ENCODE results near the gene PTPN14. TPM values are rescaled to one million over a fixed set of nuclear protein-coding genes. Genes with fewer than 3 reads are reported as not detected.

Gene PTPN14
- total RNA-seq, 1 experiment from 2014 or later: 76.4 TPM

DNA sequence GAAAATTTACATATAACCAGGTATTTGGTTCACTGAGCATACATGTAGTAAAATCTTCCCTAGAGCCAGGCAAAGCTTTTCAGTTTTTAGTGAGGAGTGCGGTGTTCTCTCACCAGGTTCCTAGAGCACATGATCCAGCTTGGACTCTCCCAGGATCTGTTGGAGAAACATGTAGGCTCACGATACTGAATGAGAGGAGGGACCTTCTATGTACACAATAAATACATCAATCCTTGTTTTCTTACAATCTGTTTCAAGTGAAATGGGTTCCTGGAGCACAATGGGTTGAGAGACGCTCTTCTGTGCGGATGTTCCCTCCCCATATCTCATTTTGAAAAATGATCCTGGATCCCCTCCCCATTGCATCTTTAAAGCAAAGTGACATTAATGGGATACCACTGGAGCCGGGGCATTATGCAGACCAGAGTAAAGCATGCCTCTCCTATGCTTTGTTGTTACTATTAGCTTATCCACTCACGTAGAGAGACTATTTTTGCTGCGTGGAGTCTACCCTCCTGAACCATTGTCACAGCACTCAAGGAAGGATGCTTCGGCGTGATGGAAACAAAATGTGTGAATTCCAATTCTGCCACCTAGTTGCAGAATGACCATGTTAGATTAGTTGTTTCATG, 251.1 kb downstream of the PTPN14 start:
- no peak overlapping the region for H2BK20ac ChIP-seq (ENCODE audit: low read depth, low read length, poor library complexity, severe bottlenecking)
- DNase-seq: no peak
- H3K4ac ChIP-seq (ENCODE audit: low read depth, low read length): no peak overlapping the region
- H4K91ac ChIP-seq (ENCODE audit: insufficient read length, low read depth, low read length): no peak overlapping the region
- TF ChIP-seq, protein P1, sequence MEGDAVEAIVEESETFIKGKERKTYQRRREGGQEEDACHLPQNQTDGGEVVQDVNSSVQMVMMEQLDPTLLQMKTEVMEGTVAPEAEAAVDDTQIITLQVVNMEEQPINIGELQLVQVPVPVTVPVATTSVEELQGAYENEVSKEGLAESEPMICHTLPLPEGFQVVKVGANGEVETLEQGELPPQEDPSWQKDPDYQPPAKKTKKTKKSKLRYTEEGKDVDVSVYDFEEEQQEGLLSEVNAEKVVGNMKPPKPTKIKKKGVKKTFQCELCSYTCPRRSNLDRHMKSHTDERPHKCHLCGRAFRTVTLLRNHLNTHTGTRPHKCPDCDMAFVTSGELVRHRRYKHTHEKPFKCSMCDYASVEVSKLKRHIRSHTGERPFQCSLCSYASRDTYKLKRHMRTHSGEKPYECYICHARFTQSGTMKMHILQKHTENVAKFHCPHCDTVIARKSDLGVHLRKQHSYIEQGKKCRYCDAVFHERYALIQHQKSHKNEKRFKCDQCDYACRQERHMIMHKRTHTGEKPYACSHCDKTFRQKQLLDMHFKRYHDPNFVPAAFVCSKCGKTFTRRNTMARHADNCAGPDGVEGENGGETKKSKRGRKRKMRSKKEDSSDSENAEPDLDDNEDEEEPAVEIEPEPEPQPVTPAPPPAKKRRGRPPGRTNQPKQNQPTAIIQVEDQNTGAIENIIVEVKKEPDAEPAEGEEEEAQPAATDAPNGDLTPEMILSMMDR (conservative IDR thresholded peaks at IDR 0.05): no peak
- H4K20me1 ChIP-seq (ENCODE audit: control insufficient read depth, insufficient read depth, insufficient read length): no peaks in the 10 kb centered on the region
- H3K9me3 ChIP-seq (ENCODE audit: control insufficient read depth, low read depth, low read length): no peaks in the 10 kb centered on the region
- Mint-ChIP-seq H3K27me3 (ENCODE audit: low read depth) (peaks cover 32% of the 10 kb centered on the region), H3K4me1 (peaks cover 22 to 31% of the 10 kb centered on the region in 2 experiments), H3K27ac (no peak overlapping the region), H3K36me3 (ENCODE audit: insufficient read depth in 1 of 3, low read depth in 3 of 3) (no peaks in the 10 kb centered on the region), H3K9me3 (no peaks in the 10 kb centered on the region), H3K4me3 (no peak overlapping the region)
- no peak overlapping the region for H2BK5ac ChIP-seq (ENCODE audit: insufficient read length, low read length)
- H4K5ac ChIP-seq (ENCODE audit: insufficient read length, low read depth, low read length): no peak overlapping the region
- H2BK120ac ChIP-seq (ENCODE audit: low read depth, low read length, poor library complexity, severe bottlenecking): no peak overlapping the region
- H2BK15ac ChIP-seq (ENCODE audit: low read depth, low read length): no peak overlapping the region
- H3K18ac ChIP-seq (ENCODE audit: insufficient read length, low read depth, low read length): no peak overlapping the region
- no peak overlapping the region for H3K9ac ChIP-seq (ENCODE audit: extremely low read depth, insufficient read length, low read length)
- H3K14ac ChIP-seq (ENCODE audit: insufficient read depth, low read length): no peak overlapping the region
- H2BK12ac ChIP-seq (ENCODE audit: insufficient read length, low read depth, low read length): no peak overlapping the region
- H3K56ac ChIP-seq (ENCODE audit: insufficient read length, low read depth, low read length): no peak overlapping the region
- H3T11ph ChIP-seq (ENCODE audit: low read length): no peak overlapping the region
- H3K4me1 ChIP-seq (ENCODE audit: insufficient read depth, low read length): peaks cover 4% of the 10 kb centered on the region
- no peak overlapping the region for H3K27ac ChIP-seq (ENCODE audit: insufficient read length, low read depth, low read length)
- peaks cover 5% of the 10 kb centered on the region; the same call in 1 of the 2 replicates for H3K27me3 ChIP-seq (ENCODE audit: insufficient read depth, low read length)
- no CpG with 5 or more reads among the region's 9 CpGs for WGBS (ENCODE audit: extremely low coverage, insufficient read length, low lambda C conversion rate)
- no peak overlapping the region for H4K8ac ChIP-seq (replicated peaks; ENCODE audit: insufficient read length, low read depth, low read length)
- H3K79me1 ChIP-seq (ENCODE audit: insufficient read depth, low read depth, low read length, poor library complexity, severe bottlenecking): no peaks in the 10 kb centered on the region
- H3K4me2 ChIP-seq (ENCODE audit: insufficient read depth, insufficient read length, low read length): no peak overlapping the region
- H3K79me2 ChIP-seq (ENCODE audit: insufficient read depth, low read length): no peaks in the 10 kb centered on the region
- H3K23ac ChIP-seq (ENCODE audit: insufficient read length, low read depth, low read length): no peak overlapping the region
- H3K23me2 ChIP-seq (ENCODE audit: insufficient read length, low read depth, low read length, poor library complexity, severe bottlenecking): no peaks in the 10 kb centered on the region
- H2AK5ac ChIP-seq (ENCODE audit: insufficient read length, low read length): no peak overlapping the region
- no peak overlapping the region for H2AFZ ChIP-seq (ENCODE audit: low read length)

Other genes starting within 250 kb of the PTPN14 start
- gene CENPF, start 51.6 kb upstream of the PTPN14 start, total RNA-seq (2021): 104 and 113 TPM in 2 replicates